GM18861 (cell line): ENCODE measurements around the gene THSD4.

Source experiments
- ATAC-seq: cut with Tn5 transposase; IDR thresholded peaks from one replicate; pipeline ENCODE4 v1.9.1; 2021; ENCODE audit not compliant: unreplicated experiment

THSD4 gene

DNA sequence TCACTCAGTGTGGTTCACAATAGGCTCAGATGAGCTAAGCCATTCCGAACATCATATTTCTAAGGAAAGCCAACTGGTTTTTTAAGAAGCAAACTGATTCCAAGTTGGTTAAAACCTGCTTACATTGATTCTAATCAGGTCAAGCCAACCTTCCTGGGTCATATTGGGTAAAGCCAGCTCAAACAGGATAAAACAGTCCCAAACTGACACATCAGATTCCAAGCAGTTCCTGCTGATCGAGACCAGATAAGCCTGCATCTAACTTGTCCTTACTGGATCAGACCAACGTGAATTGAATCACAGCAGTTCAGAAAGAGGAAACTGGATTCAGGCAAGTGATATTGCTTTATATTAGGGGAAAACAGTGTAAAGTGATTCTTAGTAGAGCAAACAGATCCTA is 18.6 kb upstream of the THSD4 start:
- no peak for ATAC-seq

DNA sequence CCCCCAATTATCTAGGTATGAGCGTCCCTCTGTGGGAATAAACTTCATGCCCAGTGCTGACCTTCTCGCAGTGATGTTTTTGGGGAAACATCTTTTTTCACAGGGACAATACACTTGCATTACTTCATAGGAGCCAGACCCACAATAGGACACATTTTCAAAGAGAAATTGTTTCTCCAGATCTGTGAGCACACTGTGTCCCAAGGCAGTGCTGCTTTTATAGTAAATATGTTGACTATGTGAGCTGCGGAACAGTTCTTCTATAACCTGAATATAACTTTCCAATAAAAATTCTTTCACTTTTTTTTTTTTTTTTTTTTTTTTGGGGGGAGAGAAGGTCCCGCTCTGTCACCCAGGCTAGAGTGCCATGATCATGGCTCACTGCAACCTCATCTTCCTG is 17.4 kb upstream of the THSD4 start:
- no peak for ATAC-seq

DNA sequence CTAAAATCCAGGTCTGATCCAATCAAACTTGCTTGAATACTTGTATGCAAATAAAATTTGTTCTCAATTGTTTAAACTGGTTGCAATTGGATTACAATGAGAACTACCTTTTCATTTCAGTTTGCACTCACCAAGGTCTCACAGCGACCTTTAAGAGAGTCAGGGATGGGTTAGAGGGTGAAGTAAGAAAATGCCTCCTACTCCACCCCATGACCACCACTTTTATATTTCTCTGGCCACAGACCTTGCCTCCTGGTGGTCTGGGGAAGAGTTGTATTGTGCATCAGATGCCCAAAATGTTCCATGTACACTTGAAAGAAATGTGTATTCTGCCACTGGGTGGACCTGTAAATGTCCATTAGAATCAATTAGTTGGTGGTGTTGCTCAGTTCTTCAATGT is 16.4 kb upstream of the THSD4 start:
- no peak for ATAC-seq

DNA sequence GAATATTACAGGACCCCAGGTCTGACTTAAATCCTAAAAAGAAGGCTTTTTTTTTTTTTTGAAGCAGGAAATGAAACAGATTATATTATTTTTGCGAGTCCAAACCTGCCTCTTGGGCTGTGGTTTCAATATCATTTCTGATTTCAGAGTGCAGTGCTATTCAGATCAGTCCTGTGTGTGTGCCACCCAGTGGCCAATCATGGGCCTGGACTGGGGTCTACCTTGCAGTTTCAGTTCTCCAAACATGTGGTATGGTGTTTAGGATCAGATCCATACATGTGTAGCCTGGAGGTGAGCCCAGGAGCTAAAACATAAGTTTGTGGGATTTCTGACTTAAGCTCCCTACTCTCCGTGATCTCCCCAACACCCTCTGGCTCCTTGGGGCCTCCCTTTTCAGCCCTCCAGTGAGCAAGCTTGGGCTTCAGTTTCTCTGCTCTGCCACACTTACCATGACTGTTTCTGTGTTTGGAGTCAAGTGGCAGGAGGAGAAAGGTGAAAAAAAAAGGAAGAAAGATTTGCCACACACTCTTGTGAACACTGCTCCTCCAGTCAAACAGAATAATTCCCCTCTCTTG is 12.1 kb upstream of the THSD4 start:
- ATAC-seq = no peak

DNA sequence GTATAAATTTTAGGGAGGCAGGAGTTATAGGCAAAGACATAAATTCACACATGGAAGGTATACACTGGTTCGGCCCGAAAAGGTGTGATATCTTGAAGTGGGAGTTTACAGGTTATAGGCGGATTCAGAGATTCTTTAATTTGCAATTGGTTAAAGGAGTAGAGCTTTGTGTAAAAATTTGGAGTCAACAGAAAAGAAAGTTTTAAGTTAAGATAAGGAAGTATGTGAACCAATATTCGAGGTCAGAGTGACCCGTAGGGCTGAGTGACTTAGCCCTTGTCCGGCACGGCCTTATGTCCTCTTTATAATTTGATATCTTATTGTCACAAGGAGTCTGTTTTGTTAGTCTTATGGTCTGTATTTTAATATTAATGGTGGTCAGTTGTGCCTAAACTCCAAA is 10.6 kb upstream of the THSD4 start:
- no peak for ATAC-seq

DNA sequence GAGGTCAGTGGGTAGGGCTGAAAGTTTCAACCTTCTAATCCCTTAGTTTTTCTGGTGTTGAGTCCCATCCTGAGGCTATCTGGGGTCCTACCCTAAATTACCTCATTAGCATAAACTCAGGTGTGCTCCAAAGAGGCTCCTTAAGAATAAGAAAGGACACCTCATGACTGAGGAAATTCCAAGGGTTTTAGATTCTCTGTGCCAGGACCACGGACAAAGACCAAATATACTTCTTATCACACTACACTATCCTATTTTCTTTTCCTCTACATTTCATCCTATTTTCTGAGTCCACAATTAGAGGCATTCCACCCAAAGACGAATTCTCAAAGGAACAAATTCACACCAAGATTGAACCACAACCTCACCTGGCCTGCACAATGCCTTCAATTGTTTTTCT is 9.8 kb upstream of the THSD4 start:
- no peak for ATAC-seq

DNA sequence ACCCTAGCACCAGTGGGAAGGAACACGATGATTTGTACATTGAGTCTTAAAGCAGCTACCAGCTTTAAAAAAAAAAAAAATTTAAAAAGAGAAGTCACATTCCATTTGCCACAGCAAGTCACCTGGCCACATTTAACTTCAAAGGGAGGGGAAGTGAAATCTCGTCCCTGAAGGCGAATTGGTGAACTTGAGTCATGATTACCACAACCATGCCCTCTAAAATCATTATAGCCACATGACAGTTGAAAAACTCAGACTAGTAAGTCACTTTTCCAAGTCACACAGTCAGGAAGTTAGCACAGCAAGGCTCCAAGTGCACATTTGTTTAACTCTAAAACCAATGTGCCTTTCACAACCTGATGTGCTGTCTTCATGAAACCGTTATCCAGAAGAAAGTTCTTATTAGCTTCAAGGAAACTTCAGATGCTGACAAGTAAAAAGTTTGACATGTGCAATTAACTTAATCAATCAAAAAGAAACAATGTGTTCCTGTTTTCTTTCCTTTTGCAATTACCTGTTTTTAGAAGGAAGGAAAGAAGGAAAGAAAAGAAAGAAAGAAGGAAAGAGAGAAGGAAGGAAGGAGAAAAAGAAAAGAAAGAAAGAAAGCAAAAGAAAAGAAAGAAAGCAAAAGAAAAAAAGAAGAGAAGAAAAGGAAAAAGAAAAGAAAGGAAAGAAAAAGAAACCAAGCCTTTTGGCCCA is 8.3 kb upstream of the THSD4 start:
- no peak for ATAC-seq

DNA sequence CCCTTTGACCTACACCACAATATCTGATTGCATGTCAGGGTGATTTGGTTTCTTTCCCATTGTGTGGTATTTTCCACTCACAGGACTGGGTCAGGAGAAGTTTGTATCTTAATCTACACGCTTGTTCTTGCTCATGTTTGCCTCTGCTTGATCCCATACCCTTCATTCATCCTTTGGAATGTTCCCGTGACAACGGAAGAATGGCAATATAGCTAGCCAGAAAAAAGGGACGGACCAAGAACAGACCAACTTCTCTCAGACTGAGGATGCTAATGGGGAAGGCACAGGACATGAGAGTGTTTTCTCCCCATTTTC is 7.8 kb upstream of the THSD4 start:
- ATAC-seq = no peak

DNA sequence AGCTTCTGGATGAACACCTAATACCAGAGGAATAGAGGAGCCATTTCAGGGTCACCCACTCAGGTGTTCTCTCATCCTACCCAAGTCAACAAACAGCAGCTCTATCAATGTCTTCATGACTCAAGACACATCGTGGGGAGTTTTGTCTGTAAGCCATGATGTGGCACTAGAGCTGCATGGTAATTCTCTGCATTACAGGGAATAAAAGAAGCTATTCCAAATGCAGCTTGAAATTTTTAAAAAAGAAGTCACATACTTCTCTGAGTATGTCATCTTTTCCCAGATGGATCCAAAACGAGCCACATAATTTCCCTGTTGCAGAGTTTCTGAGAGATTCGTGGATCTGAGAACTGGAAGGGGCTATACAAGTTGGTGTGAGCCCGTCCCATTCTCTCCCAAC is 6.1 kb upstream of the THSD4 start:
- ATAC-seq = no peak

DNA sequence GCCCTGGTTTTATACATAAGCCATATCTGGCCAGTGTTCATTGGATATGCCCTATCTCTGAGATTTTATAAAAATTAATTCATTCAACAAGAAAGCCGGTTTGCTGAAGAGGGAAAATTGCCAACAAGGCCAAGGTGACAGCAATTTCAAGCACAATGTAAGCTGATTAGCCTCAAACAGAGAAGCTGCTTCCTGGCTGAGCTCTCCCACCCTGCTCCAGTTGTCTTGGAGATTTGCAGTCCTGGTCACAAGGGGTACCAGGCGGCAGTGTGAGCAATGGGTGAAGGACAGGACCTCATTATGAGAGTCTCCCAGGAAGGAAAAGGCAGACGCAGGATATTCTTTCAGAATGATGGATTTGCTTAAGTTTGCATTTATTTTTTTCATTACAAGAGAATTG is 5.4 kb upstream of the THSD4 start:
- ATAC-seq = no peak

DNA sequence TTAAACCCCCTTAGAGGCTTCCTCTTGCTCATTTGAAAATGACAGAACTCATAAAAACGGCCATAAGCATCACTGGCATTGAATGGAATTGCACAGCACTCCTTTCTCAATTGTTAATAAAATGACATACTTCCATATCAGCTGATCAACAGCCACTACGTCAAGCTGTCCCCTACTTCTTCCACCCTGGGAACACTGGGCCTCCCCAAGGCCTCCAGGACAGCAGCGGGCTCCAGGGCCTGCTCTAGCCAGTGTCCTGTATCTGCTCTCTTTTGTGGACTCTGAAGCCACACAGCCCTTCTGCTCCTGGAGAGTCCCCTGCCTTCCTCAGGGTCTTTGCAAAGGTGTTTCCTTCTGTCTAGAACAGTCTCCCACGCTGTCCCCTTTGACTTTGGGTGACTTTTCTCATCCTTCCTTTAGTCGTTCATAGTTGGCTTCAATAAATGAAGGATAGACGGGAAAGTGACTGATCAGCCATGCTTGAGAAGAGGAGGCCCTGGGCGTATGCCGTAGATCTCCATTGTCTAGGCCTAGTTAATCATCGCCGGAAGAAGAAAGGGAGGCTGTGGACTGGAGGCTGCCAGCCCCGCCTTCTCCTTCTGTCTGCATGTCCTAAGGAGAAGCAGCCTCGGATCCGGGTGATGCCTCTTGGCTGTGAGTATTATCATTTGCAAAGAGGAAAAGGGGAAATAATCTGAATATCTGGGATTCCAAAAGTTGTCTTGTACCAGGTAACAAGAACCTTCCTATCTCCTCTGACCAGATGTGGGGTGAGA is 4.7 kb upstream of the THSD4 start:
- no peak for ATAC-seq

DNA sequence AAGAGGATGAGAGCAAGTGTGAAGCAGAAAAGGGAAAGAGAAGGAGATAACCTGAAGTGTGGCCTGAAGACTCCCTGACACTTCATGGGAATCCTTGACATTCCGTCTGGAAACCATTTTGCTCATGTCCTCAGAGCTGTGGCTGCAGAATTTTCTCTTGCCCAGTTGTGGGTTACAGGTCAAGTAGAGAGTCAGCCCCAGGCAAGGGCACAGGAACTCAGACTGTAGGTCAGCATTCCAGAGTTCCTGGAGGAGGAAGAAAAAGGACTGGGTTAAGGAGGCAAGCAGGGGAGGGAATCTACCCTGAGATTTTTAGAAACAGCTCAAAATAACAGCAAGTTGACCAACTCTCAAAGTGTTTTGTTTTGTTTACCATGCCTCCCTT is 4.1 kb upstream of the THSD4 start:
- ATAC-seq = no peak

DNA sequence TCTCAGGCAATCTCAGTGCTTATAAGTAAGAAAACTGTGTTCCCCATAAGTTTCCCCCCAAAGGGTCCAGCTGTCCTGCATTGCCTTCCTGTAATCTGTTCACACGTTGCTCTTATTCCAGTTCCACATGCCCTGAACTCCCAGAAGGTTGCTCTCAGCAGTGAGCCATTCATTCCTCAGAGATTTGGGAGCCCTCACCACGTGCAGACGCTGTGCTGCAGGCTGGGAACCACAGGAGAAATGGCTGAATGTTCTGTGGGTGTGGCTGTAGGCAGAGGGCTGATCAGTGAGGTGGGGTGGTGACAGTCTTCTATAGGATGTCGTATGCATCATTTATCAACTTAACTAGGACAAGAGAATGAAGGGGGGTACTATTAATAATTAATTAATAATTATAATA is 3.3 kb upstream of the THSD4 start:
- no peak for ATAC-seq

DNA sequence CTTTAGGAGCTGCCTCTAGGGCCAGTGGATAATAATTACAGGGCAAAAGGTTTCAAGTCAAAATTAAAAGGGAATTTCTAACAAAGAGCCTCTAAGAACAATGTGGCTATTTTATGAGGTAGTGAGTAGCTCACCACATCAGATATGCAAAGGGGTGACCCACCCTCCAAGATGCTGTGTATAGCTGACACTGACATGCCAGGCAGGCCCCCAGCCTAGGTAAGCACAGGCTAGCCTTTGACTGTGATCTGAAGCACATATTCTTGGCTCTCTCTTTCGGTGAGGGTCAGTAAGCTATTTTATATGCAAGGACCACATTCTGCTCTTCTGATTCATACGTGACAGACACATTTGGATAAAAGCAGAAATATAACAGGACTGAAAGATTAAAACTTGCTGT is 2.8 kb upstream of the THSD4 start:
- no peak for ATAC-seq

DNA sequence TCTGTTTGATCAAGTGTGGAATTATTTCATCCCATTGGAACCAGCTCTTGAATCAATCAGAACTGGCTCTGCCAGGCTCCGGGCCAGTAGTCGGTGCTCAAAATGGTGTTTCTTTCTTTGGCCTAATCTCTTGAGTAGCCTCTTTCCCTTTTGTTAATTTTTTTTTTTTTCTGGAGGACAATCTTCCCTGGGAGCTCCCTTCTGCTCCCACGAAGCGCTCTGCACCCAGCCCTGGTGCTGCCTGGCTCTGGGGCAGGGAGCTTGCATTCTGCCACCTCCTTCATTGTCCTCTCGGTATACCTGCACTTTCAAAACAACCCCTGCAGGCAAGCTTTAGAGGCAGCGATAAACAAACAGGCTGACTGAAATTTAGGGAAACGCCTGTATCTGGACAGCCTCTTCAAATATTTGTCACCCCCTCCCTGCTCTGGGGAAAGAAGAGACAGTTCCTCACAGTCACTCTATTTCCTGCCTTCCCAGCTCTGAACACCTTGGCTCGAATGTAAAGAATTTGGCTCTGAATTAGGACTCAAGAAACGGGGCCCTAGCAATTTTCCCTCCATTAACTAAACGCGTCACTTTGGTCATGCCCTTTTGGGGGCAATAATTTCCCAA is 1.1 kb upstream of the THSD4 start:
- no peak for ATAC-seq

DNA sequence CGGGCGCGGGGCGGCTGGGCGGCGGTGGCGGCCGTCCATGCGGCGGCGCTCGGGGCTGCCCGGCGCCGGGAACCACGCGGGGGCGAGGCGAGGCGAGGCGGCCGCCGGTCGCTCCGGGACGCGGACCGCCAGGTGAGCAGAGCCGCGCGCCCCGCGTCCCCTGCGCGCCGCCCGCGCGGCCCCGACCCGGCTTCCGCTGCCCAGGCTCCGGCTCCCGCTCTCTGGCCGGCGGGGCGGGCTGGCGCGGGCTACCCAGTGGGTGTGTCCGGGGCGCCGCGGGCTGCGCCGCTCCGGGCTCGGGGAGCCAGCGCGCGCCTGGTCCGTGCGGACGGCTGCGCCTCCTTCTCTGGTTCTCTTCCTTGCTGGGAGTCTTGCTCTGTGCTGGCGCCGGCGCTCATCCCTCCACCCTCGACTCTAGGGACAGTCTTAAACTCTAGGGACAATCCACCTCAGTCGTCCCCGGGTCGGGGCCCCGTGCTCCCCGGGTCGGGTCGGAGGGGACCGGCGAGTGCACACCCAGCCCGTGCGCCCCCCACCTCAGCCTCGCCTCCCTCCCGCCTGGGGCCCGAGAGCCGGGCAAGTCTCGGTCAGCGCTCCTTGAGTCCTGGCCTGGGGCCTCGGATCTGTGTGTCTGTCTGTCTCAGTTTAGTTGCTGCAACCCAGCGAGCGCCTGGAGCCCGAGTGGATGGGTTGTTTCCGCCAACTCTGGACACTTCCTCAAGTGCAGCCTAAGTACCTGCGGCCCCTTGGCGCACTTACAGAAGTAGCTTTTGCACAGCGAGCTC is 488 bp downstream of the THSD4 start:
- ATAC-seq = no peak

DNA sequence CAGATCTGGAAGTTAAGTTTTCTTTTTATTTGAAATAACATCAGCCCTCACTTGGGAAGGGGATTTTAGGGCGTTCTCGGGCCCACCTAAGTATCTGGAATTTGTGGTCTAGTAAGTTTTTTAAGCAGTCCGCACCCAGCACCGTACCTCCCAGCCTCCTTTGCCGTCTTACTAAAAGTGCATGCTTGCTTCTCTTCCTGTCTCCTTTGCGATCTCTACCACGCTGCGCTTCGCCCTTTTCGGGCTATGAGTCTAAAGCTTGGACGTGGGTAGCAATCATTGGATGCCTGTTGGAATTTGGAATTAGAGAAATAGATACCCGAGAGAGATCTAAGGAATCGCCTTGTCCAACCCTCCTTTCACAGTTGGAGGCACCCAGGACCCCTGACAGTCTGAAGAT is 1.1 kb downstream of the THSD4 start:
- ATAC-seq = no peak

DNA sequence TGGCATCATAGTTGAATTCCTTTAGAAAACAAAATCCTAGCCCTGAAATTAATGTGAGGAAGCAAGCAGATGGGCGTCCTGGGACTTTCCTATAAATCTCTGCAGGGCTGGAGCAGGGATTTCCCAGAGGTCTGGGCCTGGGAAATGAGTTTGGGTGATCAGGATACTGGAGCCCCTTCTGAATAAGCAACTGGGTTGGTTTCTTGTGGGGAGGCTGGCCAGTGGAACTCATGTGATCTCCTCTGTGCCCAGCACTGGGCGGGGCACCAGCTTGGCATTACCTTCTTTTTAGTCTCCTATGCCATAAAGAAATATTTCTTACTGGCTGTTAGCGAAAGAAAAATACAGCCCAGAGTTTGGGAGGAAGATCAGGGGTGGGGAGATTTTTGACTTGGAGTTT is 1.7 kb downstream of the THSD4 start:
- no peak for ATAC-seq

DNA sequence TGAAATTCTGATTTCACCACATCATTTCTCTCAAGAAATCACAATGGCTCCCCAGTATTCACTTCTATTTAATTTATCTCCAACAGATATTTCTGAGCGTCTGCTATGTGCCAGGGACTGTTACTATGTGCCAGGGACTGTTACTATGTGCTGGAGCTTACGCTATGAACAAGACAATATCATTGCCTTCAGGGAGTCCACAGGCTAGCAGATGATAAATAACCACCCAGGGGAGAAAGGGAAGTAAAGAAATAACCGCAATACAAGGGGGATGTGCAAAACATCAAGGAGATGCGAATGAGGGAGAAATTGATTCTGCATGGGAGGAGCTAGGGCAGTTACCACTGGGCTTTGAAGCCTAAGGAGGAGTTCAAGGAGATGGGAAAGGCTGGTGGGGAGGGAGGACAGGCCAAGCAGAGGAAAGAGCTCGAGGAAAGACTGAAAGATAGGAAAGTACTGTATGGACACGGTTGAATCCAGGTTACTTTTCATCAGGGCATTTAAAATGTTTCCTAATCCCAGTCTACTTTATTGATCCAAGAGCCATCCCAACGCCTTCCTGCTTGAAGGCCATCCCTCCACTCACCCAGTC is 2.5 kb downstream of the THSD4 start:
- ATAC-seq = no peak

DNA sequence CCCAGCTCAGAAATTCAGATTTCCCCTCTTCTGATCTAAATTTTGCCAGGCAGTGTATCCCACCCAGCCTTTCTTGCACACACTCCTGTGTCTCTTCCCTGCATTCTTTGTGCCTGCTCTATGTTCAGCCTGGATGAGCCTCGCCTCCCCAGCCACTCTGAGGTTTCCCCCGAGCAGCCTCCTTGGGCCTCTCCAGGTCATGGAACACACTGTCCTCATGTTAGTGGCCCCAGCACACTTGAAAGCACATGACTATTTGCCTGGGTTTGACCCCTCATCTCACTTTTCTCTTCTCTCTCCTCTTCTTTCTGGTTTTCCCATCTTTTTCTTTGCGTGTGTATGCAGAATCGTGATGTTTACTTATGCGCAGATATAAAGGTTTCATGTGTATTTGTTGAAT is 3.1 kb downstream of the THSD4 start:
- ATAC-seq = no peak
